GM21528 (cell line): ENCODE measurements around the gene TANC1.

ENCODE experiments used
- ATAC-seq: cut with Tn5 transposase; IDR thresholded peaks from one replicate; pipeline ENCODE4 v1.9.1; 2021; ENCODE audit warnings: mild to moderate bottlenecking, moderate library complexity; ENCODE audit not compliant: unreplicated experiment, low FRiP score

Gene TANC1

DNA sequence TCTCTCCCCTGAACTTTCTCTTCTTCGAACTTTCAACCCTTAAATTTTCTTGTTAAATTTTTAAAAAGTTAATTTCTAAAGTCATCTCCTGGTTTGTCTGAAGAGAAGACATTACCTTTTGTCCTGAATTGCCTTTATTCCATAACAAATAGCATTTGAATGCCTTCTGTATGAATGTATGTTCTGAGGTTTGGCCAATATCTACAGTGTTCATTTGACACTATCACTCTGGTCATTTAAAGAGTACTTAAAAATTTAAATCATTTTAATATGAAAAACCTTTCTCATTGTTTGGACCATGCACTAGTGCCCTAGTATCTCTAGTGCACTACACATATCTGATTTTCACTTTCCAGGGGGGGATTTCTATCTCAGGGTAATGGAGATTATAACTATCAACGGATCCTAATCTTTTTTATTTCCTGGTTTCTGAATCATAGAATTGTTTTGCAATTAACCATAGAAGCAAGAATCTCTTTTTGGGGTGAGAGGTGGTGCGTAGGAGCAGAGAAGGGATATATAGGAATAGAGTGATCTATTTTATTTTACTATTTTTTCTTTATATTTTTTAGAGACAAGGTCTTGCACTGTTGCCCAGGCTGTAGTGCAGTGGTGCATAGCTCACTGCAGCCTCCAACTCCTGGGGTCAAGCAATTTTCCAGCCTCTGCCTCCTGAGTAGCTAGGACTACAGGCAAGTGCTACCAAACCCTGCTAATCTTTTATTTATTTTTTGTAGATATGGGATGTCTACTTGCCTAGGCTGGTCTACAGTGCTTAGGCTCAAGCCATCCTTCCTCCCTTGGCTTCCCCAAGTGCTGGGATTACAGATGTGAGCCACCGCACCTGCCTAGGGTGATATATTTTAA, 25.5 kb downstream of the TANC1 start:
- ATAC-seq = no peak

DNA sequence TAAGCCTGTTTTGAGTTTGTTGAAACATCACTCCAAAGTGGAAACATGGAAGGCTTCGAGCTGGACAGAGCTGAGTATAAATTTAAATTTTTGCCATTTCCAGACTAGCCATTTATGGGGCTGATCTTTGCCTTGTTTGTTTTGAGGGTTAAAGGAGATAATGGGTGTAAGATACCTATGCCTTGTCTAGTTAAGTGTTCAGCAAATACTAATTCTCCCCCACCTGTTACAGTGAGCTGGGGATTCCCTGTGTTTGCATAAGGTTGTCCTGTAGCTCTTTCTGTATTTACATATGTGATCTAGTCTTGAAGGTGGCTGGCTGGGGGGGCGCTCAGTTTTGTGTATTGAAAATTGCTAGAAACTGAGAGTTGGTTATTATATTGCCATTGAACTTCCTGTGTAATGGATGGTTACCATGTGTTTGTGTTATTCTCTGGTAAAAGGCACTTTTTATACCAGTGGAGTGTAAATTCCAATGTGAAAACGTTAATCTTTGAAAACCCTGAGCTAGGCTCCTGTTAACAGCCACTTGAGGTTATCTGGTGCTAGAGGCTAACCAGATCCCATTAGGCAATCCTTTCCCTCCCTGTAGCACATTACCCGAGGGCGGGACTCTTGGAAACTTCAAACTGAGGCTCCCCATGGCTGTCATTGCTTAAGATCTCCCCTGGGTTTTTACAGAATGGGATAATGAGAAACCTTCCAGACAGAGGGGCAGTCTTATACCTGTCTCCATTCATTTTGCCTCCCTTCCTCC, 26.7 kb downstream of the TANC1 start:
- no peak for ATAC-seq

DNA sequence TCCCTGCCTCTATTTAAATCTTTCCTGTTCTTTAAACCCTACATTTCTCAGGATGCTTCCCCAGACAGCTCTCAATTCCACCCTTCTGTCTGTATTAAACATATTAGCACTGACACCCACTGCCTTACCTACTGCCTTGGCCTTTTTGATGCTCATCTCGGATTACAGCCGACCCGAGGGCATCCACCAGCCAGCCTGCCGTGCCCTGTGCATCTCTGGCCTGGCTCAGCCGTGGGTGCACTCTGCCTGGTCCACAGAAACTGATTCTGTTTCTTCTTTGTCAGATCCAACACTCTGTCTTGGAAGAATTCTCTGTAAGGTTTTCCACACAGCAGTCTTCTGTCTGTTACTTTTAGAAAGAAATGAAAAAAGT, 27.2 kb downstream of the TANC1 start:
- ATAC-seq = no peak

DNA sequence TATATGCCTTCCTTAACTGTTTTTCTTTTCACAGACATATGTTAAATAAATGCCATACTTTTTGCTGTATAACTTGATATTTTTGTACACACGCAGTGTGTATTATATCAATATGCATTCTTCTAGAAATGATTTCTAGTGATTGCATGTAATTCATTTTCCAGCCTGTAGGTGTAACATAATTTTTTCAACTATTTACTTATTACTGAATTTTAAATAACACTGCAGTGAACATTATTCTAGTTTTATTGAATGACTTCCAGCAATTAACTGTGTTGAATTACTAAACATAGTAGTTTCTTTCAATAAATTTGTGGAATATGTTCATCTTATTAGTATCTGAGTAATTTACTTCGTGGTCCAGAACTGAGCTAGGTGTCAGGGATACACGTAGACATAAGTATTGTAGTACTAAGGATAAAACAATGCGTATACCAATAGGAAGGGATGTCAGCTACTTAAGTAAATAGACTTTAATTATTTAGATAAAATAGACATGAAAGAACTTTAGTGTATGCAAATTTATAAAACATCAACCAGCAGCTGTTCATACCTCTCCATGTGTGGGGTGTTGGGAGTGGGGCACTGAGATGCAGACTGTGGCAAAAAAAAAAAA, 28.0 kb downstream of the TANC1 start:
- ATAC-seq = no peak

DNA sequence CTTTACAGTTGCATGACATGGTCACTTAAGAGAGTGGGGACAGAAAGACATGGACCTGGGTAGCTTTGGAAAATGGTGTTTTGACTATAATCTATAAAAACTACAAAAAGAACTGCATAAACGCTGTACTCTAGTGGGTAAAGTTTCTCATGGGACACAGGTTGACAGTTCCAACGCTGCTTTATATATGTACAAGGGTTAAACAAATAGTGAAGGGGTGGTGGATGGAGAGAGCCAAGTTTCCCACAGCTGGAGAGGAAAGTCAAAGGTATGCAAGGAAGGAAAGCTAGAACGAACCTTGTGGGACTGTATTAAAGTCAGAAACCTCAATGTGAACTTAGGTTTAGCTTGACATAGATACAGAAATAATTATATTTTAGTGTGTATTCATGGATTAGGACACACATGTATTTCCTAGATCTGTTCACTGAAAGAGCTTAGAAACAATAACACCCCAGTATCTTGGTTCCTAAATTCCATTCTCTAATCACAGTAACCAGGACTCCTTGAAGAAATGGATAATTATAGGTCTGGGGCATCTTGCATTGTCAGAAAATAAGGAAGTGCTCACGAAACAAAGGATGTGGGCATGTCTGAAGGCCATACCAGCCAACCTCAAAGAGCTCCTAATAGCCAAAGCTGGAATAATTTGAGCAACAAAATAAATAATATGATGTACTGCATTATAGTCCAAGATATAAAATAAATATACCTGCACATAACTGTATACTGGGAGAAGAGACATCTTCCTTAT, 28.8 kb downstream of the TANC1 start:
- ATAC-seq = no peak

DNA sequence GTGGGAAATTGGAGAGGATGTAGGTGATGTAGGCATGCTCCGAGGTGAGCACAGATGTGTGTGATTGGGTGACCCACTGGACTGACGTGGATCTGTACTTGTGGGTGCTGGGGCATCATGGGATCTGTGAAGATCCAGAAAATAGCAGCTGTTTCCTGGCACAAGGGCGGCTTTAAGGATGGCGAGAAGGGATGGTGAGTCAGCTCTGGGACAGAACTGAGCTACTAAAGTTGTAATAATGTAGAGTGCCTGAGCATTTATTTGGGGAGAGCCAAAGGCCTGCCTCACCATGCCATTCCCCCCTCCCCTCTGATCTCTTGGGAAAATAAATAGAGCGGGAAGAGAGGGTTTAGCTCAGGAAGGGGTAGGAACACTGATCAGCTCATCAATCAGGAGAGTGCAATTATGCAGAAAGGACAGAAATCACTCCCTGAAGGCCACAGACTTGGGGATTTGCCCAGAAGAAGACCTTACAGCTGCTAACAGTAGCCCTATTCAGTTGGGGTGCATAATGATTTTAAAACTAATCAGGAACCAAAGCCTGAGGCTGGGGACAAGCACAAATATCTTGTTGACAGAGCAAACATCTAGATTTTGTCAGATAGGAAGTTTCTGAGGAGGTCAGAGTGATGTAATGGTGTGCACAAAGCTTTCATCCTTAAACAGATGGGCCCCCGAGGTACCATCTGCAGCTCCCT, 30.3 kb downstream of the TANC1 start:
- ATAC-seq = no peak

DNA sequence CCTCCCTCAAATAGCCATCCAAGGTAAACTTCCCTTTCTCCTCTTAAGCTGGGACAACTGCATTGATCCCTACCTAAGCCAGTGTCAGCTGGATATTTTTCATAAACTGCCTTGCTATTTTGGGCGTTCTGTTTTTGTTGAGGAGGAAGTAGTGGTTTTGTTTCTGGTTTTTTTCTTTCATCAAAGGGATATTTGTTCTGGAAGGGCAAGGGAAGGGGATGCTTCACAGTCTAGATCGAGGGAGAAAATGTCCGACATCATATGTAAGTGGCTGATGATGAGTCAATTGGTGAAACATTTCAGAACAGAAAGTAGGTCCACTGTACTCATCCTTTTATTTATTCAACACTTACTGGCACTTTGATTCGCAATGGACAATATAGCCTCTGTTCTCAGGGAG, 31.0 kb downstream of the TANC1 start:
- ATAC-seq = no peak

GRCh38 chr2:159000072-159000471, 31.6 kb downstream of the TANC1 start:
- ATAC-seq = no peak

DNA sequence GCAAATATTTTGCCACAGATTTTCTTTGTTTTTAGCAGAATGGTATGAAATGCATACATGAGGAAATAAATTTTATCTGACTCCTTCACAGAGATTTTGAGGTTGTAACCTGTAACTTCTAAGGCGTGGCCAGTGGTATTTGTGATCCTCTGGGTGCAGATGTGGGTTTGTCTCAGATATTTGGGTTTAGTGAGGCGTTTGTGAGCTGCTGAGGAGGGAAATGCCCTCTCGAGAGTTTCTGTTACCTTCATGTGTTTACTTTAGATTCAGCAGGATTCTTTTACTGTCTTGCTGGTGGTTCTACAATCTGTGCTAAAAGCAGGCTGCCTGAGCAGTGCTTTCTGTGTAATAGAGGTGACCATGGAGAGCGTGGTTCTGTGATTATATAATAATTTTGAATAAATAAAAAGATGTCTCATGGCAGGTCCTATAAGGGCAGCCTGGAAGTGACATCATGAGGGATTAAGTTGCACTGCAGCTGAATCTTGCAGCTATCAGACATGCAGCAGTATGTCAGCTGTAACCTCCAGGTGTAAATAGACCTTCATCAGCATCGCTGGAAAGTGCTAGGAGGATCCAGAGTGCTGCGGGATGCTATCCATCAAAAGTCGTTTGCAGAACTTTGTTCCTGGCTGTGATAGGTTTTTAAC, 34.1 kb downstream of the TANC1 start:
- no peak for ATAC-seq

- no peak for ATAC-seq
Measured at GRCh38 chr2:159003555-159003954, 35.1 kb downstream of the TANC1 start.

DNA sequence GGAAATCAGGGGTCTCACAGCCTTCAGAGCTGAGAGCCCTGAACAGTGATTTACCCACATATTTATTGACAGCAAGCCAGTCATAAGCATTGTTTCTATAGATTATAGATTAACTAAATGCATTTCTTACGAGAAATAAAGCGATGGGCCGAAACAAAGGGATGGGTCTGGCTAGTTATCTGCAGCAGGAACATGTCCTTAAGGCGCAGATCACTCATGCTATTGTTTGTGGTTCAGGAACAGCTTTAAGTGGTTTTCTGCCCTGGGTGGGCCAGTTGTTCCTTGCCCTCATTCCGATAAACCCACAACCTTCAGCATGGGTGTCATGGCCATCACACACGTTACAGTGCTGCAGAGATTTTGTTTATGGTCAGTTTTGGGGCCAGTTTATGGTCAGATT, 36.4 kb downstream of the TANC1 start:
- ATAC-seq = no peak

DNA sequence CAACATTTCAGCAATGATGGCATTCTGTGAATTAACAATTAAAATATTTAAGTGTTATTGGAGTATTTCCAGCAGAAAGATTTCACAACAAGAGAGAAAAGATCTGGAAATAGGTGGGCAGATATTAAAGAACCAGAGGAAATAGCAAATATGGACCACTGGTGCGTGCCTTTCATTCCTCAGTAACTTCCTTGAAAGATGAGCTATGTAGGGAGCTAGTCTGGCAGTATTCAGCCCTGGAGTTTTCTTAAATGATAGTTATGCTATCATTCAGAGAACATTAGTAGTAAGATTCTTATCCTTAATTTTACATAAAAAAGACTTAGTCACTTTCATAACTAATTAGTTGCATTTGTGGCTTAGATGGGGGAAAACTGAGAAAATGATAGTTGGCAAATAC, 41.5 kb downstream of the TANC1 start:
- no peak for ATAC-seq

GRCh38 chr2:159010340-159010739, 41.9 kb downstream of the TANC1 start:
- no peak for ATAC-seq

GRCh38 chr2:159010963-159011362, 42.5 kb downstream of the TANC1 start:
- ATAC-seq = no peak

- no peak for ATAC-seq
Measured at GRCh38 chr2:159012142-159012541, 43.7 kb downstream of the TANC1 start.

DNA sequence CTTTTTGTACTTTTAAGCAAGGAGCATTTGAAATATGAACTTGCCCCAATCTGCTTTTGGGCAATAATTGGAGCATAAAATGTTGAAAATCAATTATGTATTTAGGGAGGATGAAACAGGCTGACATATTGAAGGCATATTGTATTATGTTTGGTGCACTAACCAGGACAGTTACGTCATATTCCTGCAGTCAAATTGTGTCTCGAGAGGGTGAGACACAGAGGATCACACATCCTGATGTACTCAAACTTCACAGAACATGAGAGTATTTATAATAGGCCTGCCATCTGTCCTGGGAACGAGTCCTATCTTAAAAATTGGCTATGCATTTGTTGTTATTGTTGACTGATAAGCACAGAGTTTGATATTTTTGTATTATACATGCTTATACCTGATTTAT, 44.7 kb downstream of the TANC1 start:
- no peak for ATAC-seq

DNA sequence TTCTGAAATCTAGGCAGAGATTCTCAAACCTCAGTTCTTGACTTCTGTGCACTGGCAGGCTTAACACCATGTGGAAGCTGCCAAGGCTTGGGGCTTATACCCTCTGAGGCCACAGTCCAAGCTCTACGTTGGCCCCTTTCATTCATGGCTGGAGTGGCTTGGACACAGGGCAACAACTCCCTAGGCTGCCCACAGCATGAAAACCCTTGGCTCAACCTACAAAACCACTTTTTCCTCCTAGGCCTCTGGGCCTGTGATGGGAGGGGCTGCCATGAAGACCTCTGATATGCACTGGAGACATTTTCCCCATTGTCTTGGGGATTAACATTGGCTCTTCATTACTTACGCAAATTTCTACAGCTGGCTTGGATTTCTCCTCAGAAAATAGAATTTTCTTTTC, 46.7 kb downstream of the TANC1 start:
- ATAC-seq = no peak

DNA sequence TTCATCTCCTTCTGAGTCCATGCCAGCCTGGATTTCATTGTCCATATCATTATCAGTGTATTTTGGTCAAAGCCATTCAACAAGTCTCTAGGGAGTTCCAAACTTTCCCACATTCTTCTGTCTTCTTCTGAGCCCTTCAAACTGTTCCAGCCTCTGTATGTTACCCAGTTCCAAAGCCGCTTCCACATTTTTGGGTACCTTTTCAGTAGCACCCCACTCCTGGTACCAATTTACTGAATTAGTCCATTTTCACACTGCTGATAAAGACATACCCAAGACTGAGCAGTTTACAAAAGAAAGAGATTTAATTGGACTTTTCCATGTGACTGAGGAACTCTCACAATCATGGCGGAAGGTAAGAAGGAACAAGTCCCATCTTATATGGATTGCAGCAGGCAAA, 47.4 kb downstream of the TANC1 start:
- ATAC-seq = no peak

- no peak for ATAC-seq
Measured at GRCh38 chr2:159017837-159018236, 49.4 kb downstream of the TANC1 start.

- ATAC-seq = no peak
Measured at GRCh38 chr2:159019021-159019420, 50.6 kb downstream of the TANC1 start.
